ENCODE results near the gene RAI1. TPM values are rescaled to one million over a fixed set of nuclear protein-coding genes. Genes with fewer than 3 reads are reported as not detected.

RAI1 gene
- total RNA-seq, 1 donor: 16.0 TPM

DNA sequence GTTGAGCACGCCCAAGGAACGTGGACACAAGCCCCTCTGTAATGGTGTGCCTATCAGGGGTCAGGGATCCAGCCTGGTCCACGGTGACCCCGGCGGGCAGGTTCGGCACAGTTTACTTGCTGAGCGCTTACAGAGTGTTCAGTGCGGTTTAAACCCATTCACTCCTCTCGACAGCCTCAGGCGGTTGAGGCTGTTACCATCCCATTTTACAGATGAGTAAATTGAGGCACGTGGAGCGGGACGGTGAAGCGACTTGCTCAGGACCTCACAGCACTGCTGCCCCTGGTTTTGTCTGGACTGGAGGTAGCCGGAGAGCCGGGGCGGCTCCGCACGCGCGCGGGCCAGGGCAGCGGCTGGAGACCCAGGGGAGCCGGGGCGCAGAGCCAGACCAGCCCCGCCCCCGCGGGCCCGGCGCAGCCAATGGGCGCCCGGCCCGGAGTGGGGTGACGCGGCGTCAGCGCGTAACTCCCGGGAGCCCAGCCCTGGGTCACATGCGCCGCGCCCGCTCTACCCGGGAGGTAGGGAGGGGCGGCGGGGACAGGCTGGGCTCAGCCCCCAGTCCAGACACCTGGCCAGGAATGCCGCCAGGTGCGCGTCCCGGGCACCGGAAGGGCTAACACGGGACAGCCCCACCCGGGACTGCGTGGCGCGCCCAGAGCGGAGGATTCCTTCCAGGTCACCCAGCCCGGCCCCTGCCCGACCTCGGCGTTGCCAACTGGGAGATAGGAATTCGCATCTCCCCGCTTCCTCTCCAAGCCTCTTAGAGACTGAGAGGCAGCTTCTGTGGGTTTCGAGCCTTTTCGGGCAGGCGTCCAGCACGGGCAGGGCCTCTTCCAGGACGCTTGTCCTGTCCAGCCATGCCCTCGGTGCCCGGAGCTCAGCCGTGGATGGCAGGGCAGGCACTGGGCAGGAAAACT, 158.8 kb downstream of the RAI1 start:
- peak; percentile 92 for DNase-seq (ENCODE audit: low read depth)
- peak overlapping the region; percentile 53 for H3K4me3 ChIP-seq (ENCODE audit: low read depth, low read length)
- TF ChIP-seq, protein P1, sequence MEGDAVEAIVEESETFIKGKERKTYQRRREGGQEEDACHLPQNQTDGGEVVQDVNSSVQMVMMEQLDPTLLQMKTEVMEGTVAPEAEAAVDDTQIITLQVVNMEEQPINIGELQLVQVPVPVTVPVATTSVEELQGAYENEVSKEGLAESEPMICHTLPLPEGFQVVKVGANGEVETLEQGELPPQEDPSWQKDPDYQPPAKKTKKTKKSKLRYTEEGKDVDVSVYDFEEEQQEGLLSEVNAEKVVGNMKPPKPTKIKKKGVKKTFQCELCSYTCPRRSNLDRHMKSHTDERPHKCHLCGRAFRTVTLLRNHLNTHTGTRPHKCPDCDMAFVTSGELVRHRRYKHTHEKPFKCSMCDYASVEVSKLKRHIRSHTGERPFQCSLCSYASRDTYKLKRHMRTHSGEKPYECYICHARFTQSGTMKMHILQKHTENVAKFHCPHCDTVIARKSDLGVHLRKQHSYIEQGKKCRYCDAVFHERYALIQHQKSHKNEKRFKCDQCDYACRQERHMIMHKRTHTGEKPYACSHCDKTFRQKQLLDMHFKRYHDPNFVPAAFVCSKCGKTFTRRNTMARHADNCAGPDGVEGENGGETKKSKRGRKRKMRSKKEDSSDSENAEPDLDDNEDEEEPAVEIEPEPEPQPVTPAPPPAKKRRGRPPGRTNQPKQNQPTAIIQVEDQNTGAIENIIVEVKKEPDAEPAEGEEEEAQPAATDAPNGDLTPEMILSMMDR (IDR thresholded peaks at IDR 0.05; ENCODE audit: insufficient read depth, low read depth, low read length): no peak

DNA sequence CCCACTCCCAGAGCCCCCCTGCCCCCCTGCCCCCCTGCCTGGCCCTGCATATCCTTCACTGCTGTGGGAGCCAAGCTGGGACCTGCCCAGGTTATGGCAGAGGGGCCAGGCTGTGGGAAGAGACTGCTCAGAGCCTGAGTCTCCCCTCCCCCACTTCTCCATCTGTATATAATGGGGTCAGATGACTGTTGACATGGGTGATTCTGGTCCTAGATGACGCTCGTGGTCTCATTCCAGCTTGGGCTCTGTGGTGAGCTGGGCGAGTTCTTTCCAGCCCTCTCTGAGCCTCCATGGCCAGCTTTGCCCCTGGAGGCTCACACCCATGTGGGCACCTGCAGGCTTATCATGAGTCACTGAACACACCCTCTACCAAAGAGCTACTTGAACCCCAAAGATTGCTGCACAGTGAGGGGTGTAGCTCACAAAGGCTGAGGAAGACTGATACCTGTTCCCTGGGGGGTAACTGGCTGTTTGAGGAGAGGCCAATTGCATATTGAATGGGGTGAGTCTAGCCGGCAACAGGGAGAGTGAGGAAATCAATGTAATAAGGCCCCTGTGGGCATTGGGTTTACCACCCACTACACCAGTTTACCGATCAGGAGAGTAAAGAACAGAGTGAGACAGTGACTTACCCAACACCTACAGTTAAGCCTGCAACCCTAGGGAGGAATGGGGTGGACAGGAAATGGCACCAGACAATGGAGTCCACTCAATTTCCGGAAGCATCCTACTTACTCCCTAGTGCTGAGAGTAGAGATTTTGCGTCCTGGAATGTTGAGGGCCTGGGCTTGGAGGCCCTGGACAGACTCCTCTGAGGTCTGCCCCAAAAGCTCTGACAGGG, 159.7 kb downstream of the RAI1 start:
- TF ChIP-seq, protein P1 (IDR thresholded peaks at IDR 0.05; ENCODE audit: insufficient read depth, low read depth, low read length): no peak
- H3K4me3 ChIP-seq (ENCODE audit: low read depth, low read length): peak overlapping the region; percentile 53
- peak; percentile 53 for DNase-seq (ENCODE audit: low read depth)

DNA sequence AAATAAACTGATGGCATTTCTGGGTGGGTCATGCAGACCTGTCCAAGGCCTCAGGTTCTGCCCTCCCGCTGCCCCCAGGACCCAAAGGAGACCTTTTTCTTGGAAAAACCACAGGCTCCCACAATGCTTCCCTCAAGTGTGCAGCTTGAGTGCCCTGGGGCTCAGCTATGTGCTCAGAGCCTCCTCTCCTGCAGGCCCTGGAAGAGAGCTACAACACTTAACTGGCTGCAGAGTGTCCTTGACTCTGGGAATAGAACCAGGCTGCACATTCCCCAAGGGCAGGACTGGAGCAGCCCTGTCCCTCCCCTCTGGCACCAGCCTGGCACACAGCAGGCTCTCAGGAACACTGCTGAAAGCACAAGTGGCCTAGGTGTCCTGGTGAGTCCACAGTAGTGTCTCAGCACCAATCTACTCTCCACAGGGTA, 160.4 kb downstream of the RAI1 start:
- H3K4me3 ChIP-seq (ENCODE audit: low read depth, low read length): no peak overlapping the region
- TF ChIP-seq, protein P1 (IDR thresholded peaks at IDR 0.05; ENCODE audit: insufficient read depth, low read depth, low read length): no peak
- no peak for DNase-seq (ENCODE audit: low read depth)

DNA sequence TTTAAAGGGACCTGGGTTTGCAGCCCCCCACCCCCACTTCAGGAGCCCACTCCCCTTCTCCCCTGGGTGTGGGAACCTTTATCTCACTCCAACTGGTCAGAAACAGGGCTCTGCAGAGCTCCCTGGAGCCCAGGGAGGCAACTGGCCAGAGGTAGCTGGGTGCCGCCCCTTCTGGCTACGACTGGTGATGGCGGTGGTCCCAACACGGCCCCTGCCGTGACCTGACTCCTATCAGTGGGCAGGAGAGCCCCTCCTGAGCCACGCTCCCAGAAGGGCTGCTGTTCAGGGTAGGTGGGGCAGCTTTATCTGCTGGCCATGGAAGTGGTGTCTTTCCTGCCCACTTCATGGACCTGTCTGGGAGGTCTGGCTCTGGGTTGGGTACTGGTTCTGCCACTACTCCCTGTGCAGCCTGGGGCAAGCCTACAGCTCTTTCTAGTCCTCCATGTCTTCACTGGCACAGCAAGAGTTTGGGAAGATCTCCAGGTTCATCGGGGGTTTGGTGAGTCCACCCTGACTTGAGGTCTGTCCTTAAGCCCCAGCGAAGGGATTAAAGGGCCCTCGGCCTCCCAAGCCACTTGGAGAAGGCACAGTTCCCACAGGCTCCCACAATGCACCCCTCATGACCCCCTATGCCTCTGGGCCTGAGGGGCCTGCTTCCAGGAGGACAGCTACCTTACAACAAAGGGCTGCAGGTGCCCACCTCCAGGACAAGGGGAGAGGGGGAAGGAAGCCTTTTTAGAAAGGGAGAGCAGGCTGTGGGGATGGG, 161.0 kb downstream of the RAI1 start:
- no peak for DNase-seq (ENCODE audit: low read depth)
- TF ChIP-seq, protein P1 (IDR thresholded peaks at IDR 0.05; ENCODE audit: insufficient read depth, low read depth, low read length): no peak
- H3K4me3 ChIP-seq (ENCODE audit: low read depth, low read length): no peak overlapping the region

DNA sequence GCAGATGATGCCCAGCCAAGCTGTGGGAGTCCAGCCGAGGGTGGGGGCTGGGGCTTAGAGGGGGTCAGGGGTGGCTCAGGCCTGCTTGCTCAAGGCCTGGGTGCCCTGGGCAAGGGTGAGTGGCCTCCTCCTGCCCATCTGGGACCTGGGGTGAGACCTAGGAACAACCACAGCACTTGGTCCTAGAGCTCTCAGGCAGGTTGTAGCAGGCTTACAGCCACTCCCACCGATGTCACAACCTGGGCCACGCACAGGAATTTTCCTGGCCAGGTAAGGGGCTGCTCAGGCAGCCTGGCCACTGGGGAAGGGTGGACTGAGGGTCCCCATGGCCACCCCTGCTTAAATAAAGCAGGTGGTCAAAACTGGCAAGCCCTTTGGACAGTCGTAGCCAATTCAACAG, 161.8 kb downstream of the RAI1 start:
- DNase-seq (ENCODE audit: low read depth): no peak
- TF ChIP-seq, protein P1 (IDR thresholded peaks at IDR 0.05; ENCODE audit: insufficient read depth, low read depth, low read length): no peak
- no peak overlapping the region for H3K4me3 ChIP-seq (ENCODE audit: low read depth, low read length)

GRCh38 chr17:17844079-17844478, 162.8 kb downstream of the RAI1 start:
- no peak for DNase-seq (ENCODE audit: low read depth)
- TF ChIP-seq, protein P1 (IDR thresholded peaks at IDR 0.05; ENCODE audit: insufficient read depth, low read depth, low read length): no peak
- no peak overlapping the region for H3K4me3 ChIP-seq (ENCODE audit: low read depth, low read length)

Data from fibroblast of villous mesenchyme (primary cell).